IMR-90 (cell line): Measurements from ENCODE around the gene HIGD2B. TPM values are rescaled to one million over a fixed set of nuclear protein-coding genes. Genes with fewer than 3 reads are reported as not detected.
"Not testable (repeated sequence)": the region's sequence is repeated elsewhere in the genome, so short reads cannot be mapped to it uniquely, and the experiment has no call there.

Source experiments
- ATAC-seq: fragments of 200-7000 bp; cut with Tn5 transposase; 2 replicates; pipeline ENCODE4 v1.9.1; 2020; ENCODE audit warnings: low read depth, mild to moderate bottlenecking, moderate library complexity
- BruUV-seq: library from RNA; stranded (reverse); fragments of 400-500 nt; replicated peaks from 2 replicates; lab custom pipeline; 2021; lab: Mats Ljungman, UMichigan
- CTCF ChIA-PET: fragments of 300-600 bp; formaldehyde crosslinking; extraction: SDS; loops from one replicate; lab custom pipeline; 2021; ENCODE audit warnings: antibody characterized with exemption; lab: Yijun Ruan, JAX
- POLR2A ChIA-PET: fragments of 300-600 bp; sonication (Branson Sonifier 250); formaldehyde crosslinking; loops from one replicate; lab custom pipeline; 2022; ENCODE audit warnings: antibody characterized with exemption; ENCODE audit not compliant: unreplicated experiment; lab: Charles Lee
- DNase-seq: peaks from one replicate; pipeline ENCODE4 v3.0.0; 2013
- H2AFZ ChIP-seq: replicated peaks from 2 replicates; pipeline ENCODE3; 2013; ENCODE audit warnings: low read length, mild to moderate bottlenecking; ENCODE audit not compliant: poor library complexity
- H2AK5ac ChIP-seq: 2 replicates; pipeline ENCODE4 v1.6.1; 2013; ENCODE audit warnings: low read depth, low read length, inconsistent platforms
- H2AK9ac ChIP-seq: replicated peaks from 2 replicates; pipeline ENCODE3; 2013; ENCODE audit warnings: mild to moderate bottlenecking, low read depth, low read length, moderate library complexity; ENCODE audit not compliant: poor library complexity
- H2BK120ac ChIP-seq: 2 replicates; pipeline ENCODE4 v1.6.1; 2013; ENCODE audit warnings: low read depth, low read length, inconsistent platforms
- H2BK15ac ChIP-seq: 3 replicates; pipeline ENCODE4 v1.6.1; 2013; ENCODE audit warnings: low read depth, low read length, inconsistent platforms
- H2BK20ac ChIP-seq: 2 replicates; pipeline ENCODE4 v1.6.1; 2013; ENCODE audit warnings: low read depth, mild to moderate bottlenecking, inconsistent platforms, low read length, moderate library complexity
- H2BK5ac ChIP-seq: 2 replicates; pipeline ENCODE4 v1.6.1; 2013; ENCODE audit warnings: mild to moderate bottlenecking, low read depth, low read length, inconsistent platforms; ENCODE audit not compliant: poor library complexity, severe bottlenecking
- H3K14ac ChIP-seq: replicated peaks from 2 replicates; pipeline ENCODE4 v1.6.1; 2013; ENCODE audit warnings: low read depth, low read length, inconsistent platforms
- H3K18ac ChIP-seq: 2 replicates; pipeline ENCODE4 v1.6.1; 2013; ENCODE audit warnings: low read depth, low read length, control low read depth
- H3K23ac ChIP-seq: 2 replicates; pipeline ENCODE4 v1.6.1; 2013; ENCODE audit warnings: low read depth, low read length, inconsistent platforms
- H3K27ac ChIP-seq: 2 replicates; pipeline ENCODE4 v1.5.1; 2013; ENCODE audit warnings: mild to moderate bottlenecking, control low read depth, low read length; ENCODE audit not compliant: insufficient read depth
- H3K27me3 ChIP-seq: 2 replicates; pipeline ENCODE4 v1.6.1; 2013; ENCODE audit warnings: low read length; ENCODE audit not compliant: control insufficient read depth, insufficient read depth
- H3K36me3 ChIP-seq: 2 replicates; pipeline ENCODE4 v1.6.1; 2013; ENCODE audit warnings: low read length, mixed read lengths; ENCODE audit not compliant: control insufficient read depth, insufficient read depth
- H3K4ac ChIP-seq: 2 replicates; pipeline ENCODE4 v1.6.1; 2013; ENCODE audit warnings: low read depth, low read length, inconsistent platforms
- H3K4me1 ChIP-seq: 2 replicates; pipeline ENCODE4 v1.6.1; 2013; ENCODE audit warnings: low read length, mixed read lengths; ENCODE audit not compliant: control insufficient read depth, insufficient read depth
- H3K4me2 ChIP-seq: 2 replicates; pipeline ENCODE4 v1.6.1; 2013; ENCODE audit warnings: low read depth, mild to moderate bottlenecking, control low read depth, low read length, moderate library complexity
- H3K4me3 ChIP-seq: 2 replicates; pipeline ENCODE4 v1.5.1; 2013; ENCODE audit warnings: low read depth, mild to moderate bottlenecking, control low read depth, low read length, moderate library complexity; ENCODE audit not compliant: insufficient read depth
- H3K56ac ChIP-seq: 2 replicates; pipeline ENCODE4 v1.6.1; 2013; ENCODE audit warnings: low read length, inconsistent platforms; ENCODE audit not compliant: insufficient read depth; ENCODE audit errors: extremely low read depth
- H3K79me1 ChIP-seq, 2 experiments: 2 replicates each; pipeline ENCODE4 v1.6.1; 2013; ENCODE audit warnings: low read length in 2 of 2, inconsistent platforms in 1 of 2, low read depth in 1 of 2
- H3K9ac ChIP-seq: 2 replicates; pipeline ENCODE4 v1.6.1; 2013; ENCODE audit warnings: low read depth, low read length, control low read depth
- H3K9me1 ChIP-seq: 2 replicates; pipeline ENCODE4 v1.6.1; 2013; ENCODE audit warnings: low read length, inconsistent platforms; ENCODE audit not compliant: insufficient read depth
- H3K9me3 ChIP-seq: 2 replicates; pipeline ENCODE4 v1.6.1; 2013; ENCODE audit warnings: low read length; ENCODE audit not compliant: control insufficient read depth, insufficient read depth
- H4K20me1 ChIP-seq: 2 replicates; pipeline ENCODE4 v1.6.1; 2013; ENCODE audit warnings: low read length, inconsistent platforms; ENCODE audit not compliant: insufficient read depth
- H4K5ac ChIP-seq: 2 replicates; pipeline ENCODE4 v1.6.1; 2013; ENCODE audit warnings: mild to moderate bottlenecking, low read depth, low read length, control low read depth
- H4K8ac ChIP-seq, 2 experiments: 2 replicates each; pipeline ENCODE4 v1.6.1; 2013; ENCODE audit warnings: low read depth in 2 of 2, low read length in 2 of 2, control low read depth in 1 of 2, inconsistent platforms in 1 of 2
- H4K91ac ChIP-seq: 2 replicates; pipeline ENCODE4 v1.6.1; 2013; ENCODE audit warnings: low read depth, low read length, inconsistent platforms; ENCODE audit not compliant: insufficient read depth
- WGBS, 2 experiments: methylation state at CpG; one replicate each; pipeline versions ENCODE4 v1.1.5 to v1.1.7; 2013; ENCODE audit warnings: missing lambda C conversion rate in 2 of 2; ENCODE audit not compliant: insufficient read length in 1 of 2; ENCODE audit errors: extremely low coverage in 2 of 2; 5-methylcytosine and 5-hydroxymethylcytosine counted together
- dilution Hi-C: fragments of 300-500 bp; cut with HindIII; formaldehyde crosslinking; loops from one replicate; pipeline ENCODE4 v1.14.3; 2018; ENCODE audit warnings: low sequenced_read_pairs; ENCODE audit not compliant: unreplicated experiment
- in situ Hi-C: fragments of 300-500 bp; cut with MboI; formaldehyde crosslinking; loops from 3 replicates; pipeline ENCODE4 v1.14.3; 2019; ENCODE audit warnings: low sequenced_read_pairs, inconsistent platforms, mixed read lengths
- intact Hi-C: fragments of 100-400 bp; cut with micrococcal nuclease; formaldehyde crosslinking; loops from 2 replicates; pipeline ENCODE4 v1.10.0; 2022
- polyA plus RNA-seq, 3 experiments: library from polyadenylated mRNA; depleted of rRNA; stranded (reverse); fragments of >200 nt; gene quantifications; 2 replicates each; pipeline ENCODE4 v1.2.3, GENCODE V29; 2012; ENCODE audit warnings: low replicate concordance in 1 of 3
- total RNA-seq: library from RNA; depleted of rRNA; stranded (reverse); fragments of >200 nt; gene quantifications from 2 replicates; pipeline ENCODE4 v1.2.3, GENCODE V29; 2012

HIGD2B gene
- total and polyA plus RNA-seq, 2 of the 4 experiments (the other 2 are of a cell fraction), result not detected

DNA sequence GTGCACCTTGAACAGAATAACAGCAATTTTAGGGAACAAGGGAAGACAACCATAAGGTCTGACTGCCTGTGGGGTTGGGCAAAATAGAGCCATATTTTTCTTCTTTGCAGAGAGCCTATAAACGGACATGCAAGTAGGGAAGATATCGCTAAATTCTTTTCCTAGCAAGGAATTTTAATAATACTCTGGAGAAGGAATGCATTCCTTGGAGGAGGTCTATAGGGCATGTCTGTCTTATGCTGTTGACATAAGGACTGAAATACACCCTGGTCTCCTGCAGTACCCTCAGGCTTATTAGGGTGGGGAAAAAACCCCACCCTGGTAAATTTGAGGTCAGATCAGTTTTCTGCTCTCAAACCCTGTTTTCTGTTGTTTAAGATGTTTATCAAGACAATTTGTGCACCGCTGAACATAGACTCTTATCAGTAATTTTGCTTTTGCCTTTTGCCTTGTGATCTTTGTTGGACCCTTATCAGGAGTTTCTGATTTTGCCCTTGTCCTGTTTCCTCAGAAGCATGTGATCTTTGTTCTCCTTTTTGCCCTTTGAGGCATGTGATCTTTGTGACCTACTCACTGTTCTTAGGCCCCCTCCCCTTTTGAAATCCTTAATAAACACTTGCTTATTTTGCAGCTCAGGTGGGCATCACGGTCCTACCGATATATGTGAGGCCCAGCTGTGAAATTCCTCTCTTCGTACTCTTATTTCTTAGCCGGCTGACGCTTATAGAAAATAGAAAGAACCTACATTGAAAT lies 22.7 kb upstream of the HIGD2B start:
- intact Hi-C loops, H2BK20ac ChIP-seq, H2BK5ac ChIP-seq, CTCF ChIA-PET, H3K4me1 ChIP-seq, H3K36me3 ChIP-seq, H4K20me1 ChIP-seq, H3K9me1 ChIP-seq, H2BK120ac ChIP-seq, DNase-seq, H4K91ac ChIP-seq, H3K56ac ChIP-seq, H2AK9ac ChIP-seq, BruUV-seq, H3K9me3 ChIP-seq, H3K9ac ChIP-seq, H4K8ac ChIP-seq, H3K4ac ChIP-seq, H3K79me1 ChIP-seq, H2BK15ac ChIP-seq, H3K18ac ChIP-seq, dilution Hi-C loops, H2AK5ac ChIP-seq, POLR2A ChIA-PET, H3K27ac ChIP-seq, H3K27me3 ChIP-seq, H4K5ac ChIP-seq, H3K14ac ChIP-seq, in situ Hi-C loops, H3K23ac ChIP-seq, ATAC-seq, H3K4me3 ChIP-seq, H2AFZ ChIP-seq, H3K4me2 ChIP-seq: not testable (repeated sequence)
- WGBS, 2 experiments, result 100% methylated on average over 1 of the region's 8 CpGs; no CpG with 5 or more reads in 1 of the 2 experiments
